Measurements from ENCODE around the gene KIF11. TPM values are rescaled to one million over a fixed set of nuclear protein-coding genes. Genes with fewer than 3 reads are reported as not detected.

Gene KIF11
- total and polyA plus RNA-seq, 2 of the 13 experiments (the other 11 are each of a cell fraction or from before 2014, with no cell fraction given) = 8.7 to 38.4 TPM

GRCh38 chr10:92573091-92573797, 19.7 kb upstream of the KIF11 start (continued):
- TF ChIP-seq HMGXB4 (CRISPR knock-in tag; IDR thresholded peaks at IDR 0.05; ENCODE audit: borderline replicate concordance in 1 of 2, low read depth in 1 of 2) = no peak
- 0 out of 2 replicates have a peak, but pooled peaks have one; percentile 12 for TF ChIP-seq HIC2 (CRISPR knock-in tag; IDR thresholded peaks at IDR 0.05; ENCODE audit: low read depth)
- TF ChIP-seq SNAPC4 (CRISPR knock-in tag; IDR thresholded peaks at IDR 0.05) = no peak
- TF ChIP-seq ESRRA (CRISPR knock-in tag; IDR thresholded peaks at IDR 0.05; ENCODE audit: low read depth) = no peak
- TF ChIP-seq HINFP (CRISPR knock-in tag; IDR thresholded peaks at IDR 0.05; ENCODE audit: low read depth) = 0 out of 2 replicates have a peak, but pooled peaks have one; percentile 5
- 0 out of 2 replicates have a peak, but pooled peaks have one; percentile 2 for TF ChIP-seq FOXA3 (CRISPR knock-in tag; IDR thresholded peaks at IDR 0.05)
- peak; percentile 95 for TF ChIP-seq ZNF235 (CRISPR knock-in tag; IDR thresholded peaks at IDR 0.05; ENCODE audit: borderline replicate concordance)
- TF ChIP-seq PHF20 (CRISPR knock-in tag; IDR thresholded peaks at IDR 0.05) = no peak
- peak; percentile 18; the same call in 1 of the 2 replicates for TF ChIP-seq MTF1 (CRISPR knock-in tag; IDR thresholded peaks at IDR 0.05)
- TF ChIP-seq CREM (IDR thresholded peaks at IDR 0.05) = no peak
- no peak for TF ChIP-seq CREM (CRISPR knock-in tag; IDR thresholded peaks at IDR 0.05)
- no peak for TF ChIP-seq ZNF724P (CRISPR knock-in tag; IDR thresholded peaks at IDR 0.05; ENCODE audit: borderline replicate concordance)
- TF ChIP-seq ZNF589 (CRISPR knock-in tag; conservative IDR thresholded peaks at IDR 0.05) = no peak
- no peak for TF ChIP-seq IRF9 (CRISPR knock-in tag; IDR thresholded peaks at IDR 0.05; ENCODE audit: borderline replicate concordance)
- TF ChIP-seq ZNF431 (CRISPR knock-in tag; IDR thresholded peaks at IDR 0.05; ENCODE audit: borderline replicate concordance, low read depth) = 0 out of 2 replicates have a peak, but pooled peaks have one; percentile 26
- TF ChIP-seq NCOA1 (CRISPR knock-in tag; IDR thresholded peaks at IDR 0.05) = no peak
- no peak for TF ChIP-seq ZSCAN25 (CRISPR knock-in tag; IDR thresholded peaks at IDR 0.05)

All from HepG2 (cell line).